ENCODE measurements around the gene ARHGEF4.

ARHGEF4 gene

DNA sequence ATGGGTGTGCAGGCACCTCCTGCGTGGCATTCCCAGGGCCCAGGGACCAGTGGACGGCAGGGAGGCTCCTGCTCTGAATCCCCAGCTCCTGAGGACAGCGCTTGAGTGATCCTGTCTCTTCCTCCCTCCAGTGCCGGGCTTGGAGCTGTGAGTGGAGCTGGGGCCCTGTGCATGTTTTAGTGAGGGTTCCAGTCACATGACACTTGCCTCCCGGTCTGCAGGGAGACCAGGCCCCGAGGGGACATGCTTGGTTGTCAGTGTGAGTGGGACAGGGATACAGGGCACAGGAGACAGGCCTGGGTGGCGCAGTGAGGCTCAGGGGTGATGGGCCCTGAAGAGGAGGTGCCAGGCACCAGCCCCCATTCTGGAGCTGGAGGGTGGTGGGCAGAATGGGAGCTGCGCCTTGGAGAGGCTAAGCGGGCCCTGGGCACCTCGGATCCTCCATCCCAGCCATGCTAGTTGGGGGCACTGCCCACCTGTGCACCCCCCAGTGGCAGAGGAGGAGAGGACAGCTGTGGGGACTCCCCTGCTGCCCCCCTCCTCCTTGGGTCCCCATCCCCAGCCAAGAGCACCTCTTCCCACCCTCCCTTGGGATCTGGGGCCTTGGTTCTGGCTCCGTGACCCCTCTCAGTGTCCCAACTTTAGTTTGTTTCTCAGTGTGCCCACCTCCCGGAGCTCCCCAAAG lies 12.0 kb downstream of the ARHGEF4 start:
- DNase-seq (ENCODE audit: insufficient read length, low spot score) (no peak), FAIRE-seq (no peak)
- TF ChIP-seq POLR2A (IDR thresholded peaks at IDR 0.05; ENCODE audit: low read depth, low read length) = no peak

DNA sequence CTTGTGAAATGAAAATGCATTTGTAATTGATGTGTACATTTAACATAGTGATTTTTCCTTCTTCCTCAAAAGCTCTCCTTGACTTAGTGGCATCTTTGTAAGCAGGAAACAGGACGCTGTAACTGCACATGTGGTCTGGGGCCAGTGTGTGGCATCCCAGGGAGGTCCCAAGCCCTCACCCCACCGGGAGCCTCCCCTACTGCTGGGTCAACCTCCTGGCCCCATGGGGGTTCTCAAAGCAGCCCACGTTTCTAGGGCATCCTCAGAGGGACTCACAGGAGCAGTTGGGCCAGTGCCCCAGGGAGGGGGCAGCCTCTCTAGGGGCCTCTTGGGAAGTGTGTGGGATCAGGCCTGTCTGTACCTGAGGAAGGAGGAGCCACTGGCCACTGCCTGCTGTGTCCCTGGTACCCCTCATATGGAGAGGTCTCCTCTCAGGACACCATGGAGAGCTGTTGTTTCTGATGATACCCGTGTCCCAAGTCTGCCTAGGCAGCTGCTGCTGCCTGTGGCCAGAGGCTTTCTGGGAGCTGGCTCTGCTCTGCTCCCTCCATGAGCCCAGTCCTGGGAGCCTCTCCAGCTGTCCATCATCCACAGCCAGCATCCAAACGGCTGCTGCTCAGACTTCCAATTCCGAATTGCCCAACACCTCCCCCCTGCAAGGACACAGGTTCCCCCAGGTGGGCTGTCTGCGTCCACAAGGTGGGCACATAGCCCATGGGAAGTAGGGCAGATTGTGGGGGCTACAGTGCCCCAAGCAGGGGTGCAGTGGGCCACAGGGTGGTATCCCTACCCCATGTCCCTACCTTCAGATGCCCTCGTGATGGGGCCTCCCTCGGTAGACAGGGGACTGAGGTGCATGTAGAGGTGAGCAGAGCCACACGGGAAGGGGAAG lies 13.4 kb downstream of the ARHGEF4 start:
- TF ChIP-seq POLR2A (IDR thresholded peaks at IDR 0.05; ENCODE audit: low read depth, low read length) = no peak
- DNase-seq (ENCODE audit: insufficient read length, low spot score) (no peak), FAIRE-seq (no peak)

DNA sequence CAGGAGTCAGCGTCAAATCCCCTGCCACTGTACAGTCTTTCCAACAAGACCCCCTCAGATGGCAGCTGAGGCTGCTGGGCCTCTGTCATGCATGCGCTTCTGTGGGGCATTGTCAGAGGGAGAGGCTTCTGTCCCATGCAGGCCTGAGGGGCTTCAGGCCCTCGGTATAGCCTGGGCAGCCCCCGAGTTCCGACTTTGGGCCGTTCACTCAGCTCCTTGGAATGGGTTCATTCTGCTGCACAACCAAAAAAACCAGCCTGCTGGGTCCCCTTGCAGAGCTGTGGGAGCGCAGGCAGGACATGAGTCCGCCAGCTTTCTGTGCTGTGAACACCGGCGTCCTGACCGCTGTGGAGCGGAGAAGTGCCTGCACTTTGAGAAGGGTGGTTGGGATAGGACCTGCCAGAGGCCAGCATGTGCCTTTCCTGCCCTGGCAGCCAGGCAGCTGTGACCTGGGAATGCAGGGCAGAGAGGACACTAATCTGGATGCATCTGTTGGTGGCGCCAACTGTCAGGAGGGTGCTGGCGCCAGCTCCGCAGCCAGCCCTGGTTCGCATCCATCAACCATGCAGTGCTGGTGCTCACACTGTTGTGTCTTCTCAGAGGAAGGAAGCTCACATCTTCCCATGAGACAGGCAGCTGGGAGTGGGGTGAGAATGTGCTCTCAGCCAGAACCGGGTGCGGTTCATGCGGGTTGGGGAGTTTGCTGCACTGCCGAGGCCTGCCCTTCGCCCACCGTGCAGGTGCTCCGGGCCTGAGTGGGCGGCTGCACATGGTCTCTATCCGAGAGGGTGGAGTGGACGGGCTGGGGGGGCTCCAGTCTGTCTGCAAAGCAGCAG lies 14.3 kb downstream of the ARHGEF4 start:
- TF ChIP-seq POLR2A (IDR thresholded peaks at IDR 0.05; ENCODE audit: low read depth, low read length) = no peak
- no peak for DNase-seq (ENCODE audit: insufficient read length, low spot score)
- no peak for FAIRE-seq

- DNase-seq (ENCODE audit: insufficient read length, low spot score) (no peak), FAIRE-seq (no peak)
- no peak for TF ChIP-seq POLR2A (IDR thresholded peaks at IDR 0.05; ENCODE audit: low read depth, low read length)
Measured at GRCh38 chr2:130851624-130852382, 15.1 kb downstream of the ARHGEF4 start.

GRCh38 chr2:130852521-130853115 lies 15.9 kb downstream of the ARHGEF4 start:
- no peak for FAIRE-seq
- DNase-seq (ENCODE audit: insufficient read length, low spot score) = no peak
- TF ChIP-seq POLR2A (IDR thresholded peaks at IDR 0.05; ENCODE audit: low read depth, low read length) = no peak

GRCh38 chr2:130853391-130853790 lies 16.7 kb downstream of the ARHGEF4 start:
- TF ChIP-seq POLR2A (IDR thresholded peaks at IDR 0.05; ENCODE audit: low read depth, low read length) = no peak
- no peak for DNase-seq (ENCODE audit: insufficient read length, low spot score)
- FAIRE-seq = no peak

GRCh38 chr2:130854301-130854700 lies 17.6 kb downstream of the ARHGEF4 start:
- no peak for FAIRE-seq
- DNase-seq (ENCODE audit: insufficient read length, low spot score) = no peak
- no peak for TF ChIP-seq POLR2A (IDR thresholded peaks at IDR 0.05; ENCODE audit: low read depth, low read length)

DNA sequence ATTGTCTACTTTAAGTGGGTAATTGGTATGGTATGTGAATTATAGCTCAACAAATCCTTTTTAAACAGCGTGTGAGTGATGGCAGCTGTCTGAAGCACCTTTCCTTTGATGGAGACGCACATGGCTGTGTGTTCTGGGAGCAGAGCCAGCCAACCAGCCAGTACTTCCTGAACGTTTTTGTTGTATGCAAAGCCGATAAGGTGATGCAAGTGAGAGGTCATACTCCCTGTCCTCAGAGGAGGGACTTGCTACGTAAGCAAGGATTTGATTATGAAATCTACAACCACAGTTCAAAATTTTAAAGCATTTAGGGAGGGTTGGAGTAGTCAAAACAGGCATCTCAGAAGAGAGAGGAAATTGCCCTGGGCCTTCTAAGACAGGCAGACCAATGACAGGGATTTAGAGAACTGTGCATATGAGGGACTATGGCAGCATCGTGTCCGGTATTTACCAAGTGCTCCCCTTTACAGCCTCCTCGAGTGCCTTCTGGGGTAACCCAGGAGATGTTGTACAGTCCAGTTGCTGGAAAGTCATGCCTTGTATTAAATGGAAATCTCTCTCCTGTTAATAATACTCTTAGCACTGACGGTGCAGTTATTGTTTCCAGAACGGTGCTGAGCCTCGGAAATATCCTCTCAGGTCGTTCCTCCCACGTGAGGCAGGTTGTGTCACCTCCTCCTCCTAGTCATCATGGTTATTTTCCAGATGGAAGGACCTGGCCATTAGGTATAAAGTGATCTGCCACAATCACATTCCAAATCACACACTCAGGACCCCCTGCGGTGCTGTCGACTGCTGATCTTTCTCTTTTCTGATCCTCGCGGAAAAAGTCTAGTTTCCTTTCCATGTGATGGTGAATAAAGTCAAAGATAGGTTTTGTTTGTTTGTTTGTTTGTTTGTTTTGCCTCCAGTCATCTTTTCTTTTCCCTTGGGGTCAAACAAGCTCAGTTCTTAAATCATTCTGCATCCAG lies 28.4 kb downstream of the ARHGEF4 start:
- TF ChIP-seq POLR2A (IDR thresholded peaks at IDR 0.05; ENCODE audit: low read depth, low read length) = no peak
- DNase-seq (ENCODE audit: insufficient read length, low spot score) = peak; percentile 46
- peak; percentile 53 for FAIRE-seq

DNA sequence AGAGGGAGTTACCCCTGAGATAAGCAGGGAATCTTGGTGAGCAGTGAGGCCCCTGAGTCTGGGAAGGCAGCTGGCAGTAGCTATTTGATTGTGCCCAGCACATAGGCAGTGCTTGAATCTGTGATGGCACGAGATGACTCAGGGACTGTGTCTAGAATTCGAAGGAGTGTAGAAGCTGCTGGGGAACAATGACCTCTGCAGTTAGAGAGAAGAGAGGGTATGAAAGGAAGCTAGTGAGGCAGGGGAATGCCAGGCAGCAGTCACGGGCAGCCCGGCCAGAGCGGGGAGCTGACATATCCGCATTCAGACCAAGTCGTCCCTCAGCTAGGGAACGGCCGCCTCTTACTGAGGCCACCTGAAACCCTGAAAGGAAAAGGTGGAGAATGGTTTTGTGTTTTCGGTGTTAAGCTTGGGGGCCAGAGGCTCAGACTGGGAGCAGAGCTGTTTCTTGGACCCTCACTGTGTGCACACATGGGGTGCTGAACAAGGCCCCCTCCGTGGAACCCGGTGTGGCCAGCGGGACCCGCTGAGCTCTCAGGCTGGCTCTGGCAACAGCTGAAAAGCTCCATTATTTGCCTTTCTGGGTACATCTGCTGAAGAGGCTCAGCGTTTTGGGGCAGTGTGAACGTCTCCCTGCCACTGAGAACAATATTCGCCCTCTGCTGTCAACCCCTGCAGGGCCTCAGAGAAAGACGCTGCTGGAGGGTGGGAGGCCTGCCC lies 32.9 kb downstream of the ARHGEF4 start:
- TF ChIP-seq POLR2A (IDR thresholded peaks at IDR 0.05; ENCODE audit: low read depth, low read length) = no peak
- FAIRE-seq = no peak
- no peak for DNase-seq (ENCODE audit: insufficient read length, low spot score)

DNA sequence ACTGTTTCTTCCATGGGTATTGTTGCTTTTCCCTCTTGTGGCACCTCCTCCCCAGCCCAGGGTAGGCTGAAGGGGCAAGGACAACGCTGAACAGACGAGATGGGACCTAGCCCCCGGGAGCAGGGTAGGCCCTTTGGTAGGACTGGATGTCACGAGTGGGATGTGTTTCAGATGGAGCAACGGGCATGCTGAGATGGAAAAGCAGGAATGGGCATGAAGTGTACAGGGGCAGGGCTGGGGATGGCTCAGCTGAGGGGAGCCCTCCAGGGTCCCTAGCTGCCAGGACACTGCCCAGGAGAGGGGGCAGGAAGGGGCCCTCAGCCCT lies 33.4 kb downstream of the ARHGEF4 start:
- DNase-seq (ENCODE audit: insufficient read length, low spot score) (no peak), FAIRE-seq (no peak)
- no peak for TF ChIP-seq POLR2A (IDR thresholded peaks at IDR 0.05; ENCODE audit: low read depth, low read length)

- DNase-seq (ENCODE audit: insufficient read length, low spot score) = no peak
- no peak for TF ChIP-seq POLR2A (IDR thresholded peaks at IDR 0.05; ENCODE audit: low read depth, low read length)
- FAIRE-seq = no peak
Measured at GRCh38 chr2:130870779-130871178, 34.1 kb downstream of the ARHGEF4 start.

Measured in H54 (cell line).